Measurements from ENCODE around the gene SUFU.

SUFU gene

DNA sequence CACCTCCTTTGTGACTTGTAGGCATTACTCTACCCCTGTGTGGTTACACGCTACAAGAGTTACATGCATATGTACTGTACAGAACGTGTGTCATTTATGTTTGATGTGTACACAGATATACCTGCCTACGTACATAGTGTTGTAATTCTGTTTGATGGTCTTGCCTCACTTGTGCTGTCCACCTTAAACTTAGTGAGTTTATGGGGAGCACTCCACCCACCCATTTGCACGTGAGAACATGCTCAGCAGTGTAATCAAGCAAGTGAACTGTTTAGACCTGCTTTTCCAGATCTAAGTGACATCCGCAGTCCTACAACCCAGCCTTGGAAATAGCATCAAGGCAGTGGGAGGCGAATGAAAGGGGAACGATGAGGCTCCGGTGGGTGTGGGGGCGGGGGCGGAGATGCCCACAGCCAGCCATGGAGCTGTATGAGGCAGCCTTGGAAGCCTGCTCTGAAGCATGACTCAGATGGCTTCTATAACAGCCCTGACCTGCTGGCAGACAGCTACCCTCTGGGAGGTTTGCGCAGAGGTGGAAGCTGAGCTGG lies 52.1 kb downstream of the SUFU start:
- no peak for DNase-seq

- no peak for DNase-seq
Observed at GRCh38 chr10:102557569-102557968, 53.8 kb downstream of the SUFU start.

GRCh38 chr10:102559764-102560163 lies 56.0 kb downstream of the SUFU start:
- no peak for DNase-seq

- no peak for DNase-seq
Observed at GRCh38 chr10:102564209-102564834, 60.5 kb downstream of the SUFU start.

GRCh38 chr10:102565793-102566192 lies 62.0 kb downstream of the SUFU start:
- DNase-seq: no peak

DNA sequence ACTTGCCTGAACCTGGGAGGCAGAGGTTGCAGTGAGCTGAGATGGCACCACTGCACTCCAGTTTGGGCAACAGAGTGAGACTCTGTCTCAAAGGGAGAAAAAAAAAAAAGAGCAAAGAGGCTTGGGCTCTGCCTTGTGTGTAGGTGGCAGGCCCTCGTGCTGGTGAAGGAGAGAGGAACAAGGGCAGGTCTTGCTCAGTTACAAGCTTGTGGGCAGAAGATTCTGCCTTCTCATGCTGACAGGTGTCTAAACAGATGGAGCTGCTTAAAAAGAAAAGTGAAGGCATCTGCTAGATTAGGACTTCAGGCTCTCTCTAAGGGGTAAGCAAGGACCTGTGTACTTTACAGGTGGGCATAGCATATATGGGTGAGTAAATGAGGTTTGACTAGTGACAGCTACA lies 75.0 kb downstream of the SUFU start:
- DNase-seq: no peak

DNA sequence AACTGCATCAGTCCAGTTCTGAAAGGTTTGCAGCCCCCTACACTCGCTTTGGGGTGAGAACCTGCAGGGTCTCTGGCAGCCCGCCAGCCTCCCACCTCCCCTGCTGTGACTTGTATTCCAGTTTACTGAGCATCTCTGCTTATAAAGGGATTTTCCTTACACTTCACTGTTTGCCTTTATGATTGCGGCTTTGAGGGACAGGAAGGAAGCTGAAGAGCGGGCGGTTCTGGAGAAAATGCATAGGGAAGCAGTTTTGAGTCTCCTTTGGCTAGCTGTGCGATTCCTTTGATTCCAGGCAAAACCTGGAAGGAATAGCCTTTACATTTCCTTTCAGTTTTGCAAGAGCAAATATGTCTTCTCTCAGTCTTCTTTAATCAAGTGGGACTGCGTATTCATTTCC lies 75.6 kb downstream of the SUFU start:
- DNase-seq: no peak

GRCh38 chr10:102580230-102580629 lies 76.5 kb downstream of the SUFU start:
- no peak for DNase-seq

DNA sequence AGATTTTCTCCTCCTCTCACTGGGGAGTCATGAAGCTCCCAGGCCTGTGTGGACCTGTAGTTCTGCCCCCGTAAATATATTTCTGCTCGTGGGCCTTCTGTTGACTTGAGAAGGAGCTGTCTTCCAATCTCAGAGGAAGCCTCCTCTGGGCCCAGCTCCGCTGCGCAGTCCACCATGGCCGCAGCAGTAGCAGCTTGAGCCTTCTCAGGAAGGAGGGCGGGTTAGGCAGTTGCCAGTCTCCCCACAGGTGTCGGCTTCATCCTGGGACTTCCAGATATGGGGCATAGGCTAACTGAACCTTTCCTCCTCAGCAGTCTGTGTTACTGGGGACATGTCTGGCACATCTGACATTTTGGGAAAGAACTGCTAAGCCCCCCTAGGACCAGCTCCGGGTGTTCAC lies 77.6 kb downstream of the SUFU start:
- no peak for DNase-seq

GRCh38 chr10:102581981-102582580 lies 78.3 kb downstream of the SUFU start:
- DNase-seq: no peak

GRCh38 chr10:102583435-102584417 lies 80.0 kb downstream of the SUFU start:
- DNase-seq: peak; percentile 60 to 78

DNA sequence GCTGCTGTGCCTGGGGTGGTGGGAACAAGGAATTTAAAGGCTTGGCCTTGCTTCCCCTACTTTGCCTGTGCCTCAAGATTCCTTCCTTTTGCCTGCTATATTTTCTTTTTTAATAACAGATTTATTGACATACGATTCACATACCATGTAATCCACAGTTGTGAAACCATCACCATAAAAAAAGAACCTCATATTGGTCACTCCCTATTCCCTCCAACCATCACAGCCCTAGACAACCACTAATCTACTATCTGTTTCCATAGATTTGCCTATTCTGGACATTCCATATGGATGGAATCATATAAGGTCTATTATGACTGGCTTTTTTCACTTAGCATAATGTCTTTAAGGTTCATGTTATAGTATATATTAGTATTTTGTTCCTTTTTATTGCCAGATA lies 81.3 kb downstream of the SUFU start:
- DNase-seq: no peak

- DNase-seq: no peak
Observed at GRCh38 chr10:102586858-102587257, 83.1 kb downstream of the SUFU start.

DNA sequence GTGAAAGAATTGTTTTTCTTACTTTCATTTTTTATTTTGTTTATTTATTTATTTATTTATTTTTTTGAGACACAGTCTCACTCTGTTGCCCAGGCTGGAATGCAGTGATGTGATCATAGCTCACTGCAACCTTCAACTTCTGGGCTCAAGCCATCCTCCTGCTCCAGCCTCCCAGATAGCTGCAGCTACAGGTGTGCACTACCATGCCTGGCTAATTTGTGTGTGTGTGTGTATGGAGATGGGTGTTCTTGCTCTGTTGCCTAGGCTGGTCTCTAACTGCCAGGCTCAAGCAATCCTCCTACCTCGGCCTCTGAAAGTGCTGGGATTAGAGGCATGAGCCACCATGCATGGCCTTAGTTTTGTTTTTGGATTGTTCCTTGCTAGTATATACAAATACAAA lies 85.1 kb downstream of the SUFU start:
- no peak for DNase-seq

DNA sequence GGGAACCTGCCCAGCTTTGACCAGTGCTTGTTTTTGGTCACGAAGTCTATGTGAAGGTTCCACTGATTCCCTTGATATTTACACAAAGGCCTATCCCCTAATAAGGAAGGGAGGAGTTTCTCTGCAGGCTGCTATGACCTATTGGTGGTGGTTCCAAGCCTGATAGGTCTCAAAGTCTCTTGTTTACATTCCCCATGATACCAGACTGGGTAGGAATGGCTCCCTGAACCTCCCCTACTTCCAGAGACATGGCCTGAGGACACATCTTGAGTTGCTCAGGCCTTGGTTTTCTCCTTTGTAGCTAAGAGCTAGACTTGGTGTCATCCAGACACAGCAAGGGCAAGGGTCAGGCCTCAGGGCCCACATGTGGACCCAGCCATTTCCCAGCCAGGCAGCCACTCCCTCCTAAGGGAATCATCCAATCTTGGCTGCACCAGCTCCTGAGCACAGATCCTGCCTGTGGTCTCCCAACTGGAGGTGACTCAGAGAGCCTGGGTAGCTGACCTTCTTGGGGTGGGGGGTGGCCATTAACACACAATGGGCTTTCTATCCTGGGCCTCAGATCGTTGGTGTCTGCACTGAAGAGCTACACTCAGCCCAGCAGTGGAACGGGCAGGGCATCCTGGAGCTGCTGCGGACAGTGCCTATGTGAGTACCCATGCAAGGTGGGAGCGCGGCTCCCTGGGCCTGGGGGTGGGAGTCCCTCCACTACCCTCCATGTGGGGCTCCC lies 89.5 kb downstream of the SUFU start:
- DNase-seq: no peak

GRCh38 chr10:102593804-102594079 lies 90.0 kb downstream of the SUFU start:
- no peak for DNase-seq

DNA sequence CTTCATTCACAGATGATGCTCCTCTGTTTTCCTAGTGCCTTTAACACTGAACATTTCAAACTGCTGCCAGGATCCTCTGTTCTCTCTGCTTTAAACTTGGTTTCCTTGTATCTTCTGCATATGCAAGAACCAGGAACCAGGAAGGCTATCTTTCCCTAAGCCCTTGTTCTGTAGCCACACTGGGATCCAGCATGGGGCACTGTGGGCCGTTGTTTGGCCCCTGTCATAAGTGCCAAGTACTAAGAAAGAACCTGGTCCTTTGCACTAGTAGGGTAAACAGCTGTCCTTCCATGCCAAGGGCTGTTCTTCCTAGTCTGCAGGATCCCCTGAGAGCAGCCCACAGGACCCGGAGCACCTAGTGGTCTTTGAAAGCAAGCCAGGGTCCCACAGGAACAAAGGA lies 91.5 kb downstream of the SUFU start:
- DNase-seq: no peak

DNA sequence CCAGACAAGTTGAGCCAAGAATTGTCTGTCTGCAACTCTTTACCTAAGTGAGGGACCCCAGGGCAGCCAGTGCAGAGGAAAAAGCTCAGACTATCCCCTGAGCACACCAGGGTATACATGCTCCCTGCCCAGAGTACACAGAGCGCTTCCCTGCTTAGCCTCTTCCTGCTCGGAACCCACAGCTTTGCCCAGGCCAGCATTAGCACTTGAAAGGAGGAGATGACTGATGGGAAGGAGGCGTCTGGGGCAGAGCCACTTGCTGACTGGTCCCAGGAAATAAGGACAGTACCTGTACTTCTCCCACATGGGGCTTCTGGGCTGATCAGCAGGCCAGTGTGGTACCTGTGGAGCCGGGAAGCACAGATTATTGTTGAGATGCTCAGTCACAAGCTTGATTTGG lies 92.1 kb downstream of the SUFU start:
- no peak for DNase-seq

- DNase-seq: peak; percentile 15 to 29
Observed at GRCh38 chr10:102596506-102596971, 92.8 kb downstream of the SUFU start.

GRCh38 chr10:102597131-102597991 lies 93.6 kb downstream of the SUFU start:
- no peak for DNase-seq

DNA sequence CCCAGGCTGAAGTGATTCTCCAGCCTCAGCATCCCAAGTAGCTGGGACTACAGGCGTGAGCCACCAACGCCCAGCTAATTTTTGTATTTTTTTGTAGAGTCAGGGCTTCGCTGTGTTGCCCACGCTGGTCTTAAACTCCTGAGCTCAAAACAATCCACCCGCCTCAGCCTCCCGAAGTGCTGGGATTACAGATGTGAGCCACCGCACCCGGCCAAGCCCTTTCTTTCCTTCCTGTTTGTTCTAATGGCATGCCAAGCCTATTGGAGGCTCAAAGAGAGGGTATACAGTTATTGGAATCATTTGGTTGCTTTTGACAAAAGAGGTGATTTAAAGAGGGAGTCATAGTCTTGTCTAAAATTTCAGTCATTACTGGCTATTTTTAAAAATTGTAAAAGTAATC lies 94.5 kb downstream of the SUFU start:
- no peak for DNase-seq
